ENCODE data around the gene IL1RN.

- TF ChIP-seq EP300 (IDR thresholded peaks at IDR 0.05; ENCODE audit: borderline replicate concordance in 1 of 2, low read depth in 1 of 2, low read length in 1 of 2) (no peak), USF1 (IDR thresholded peaks at IDR 0.05; ENCODE audit: borderline replicate concordance, low read depth) (no peak), USF2 (IDR thresholded peaks at IDR 0.05; ENCODE audit: borderline replicate concordance, low read depth, low read length) (no peak), CTCF (IDR thresholded peaks at IDR 0.05) (no peak), MEF2A (IDR thresholded peaks at IDR 0.05; ENCODE audit: borderline replicate concordance, low read depth) (no peak), EZH2phosphoT487 (IDR thresholded peaks at IDR 0.05; ENCODE audit: borderline replicate concordance, low read depth) (no peak), REST (IDR thresholded peaks at IDR 0.05; ENCODE audit: low read depth, low read length) (no peak), GABPA (IDR thresholded peaks at IDR 0.05; ENCODE audit: low read depth) (no peak)
These were observed 45.5 kb downstream of the IL1RN start for GRCh38 chr2:113172721-113173541.

All from SK-N-SH (cell line).